ENCODE results near the gene PRKACB. TPM values are rescaled to one million over a fixed set of nuclear protein-coding genes. Genes with fewer than 3 reads are reported as not detected.
A peak's percentile ranks its signal among the peaks of the same experiment; 100 is the strongest.

PRKACB gene
- polyA plus RNA-seq, 1 donor (not counting 4 experiments of a cell fraction or from before 2014, with no cell fraction given): 15.3 TPM

DNA sequence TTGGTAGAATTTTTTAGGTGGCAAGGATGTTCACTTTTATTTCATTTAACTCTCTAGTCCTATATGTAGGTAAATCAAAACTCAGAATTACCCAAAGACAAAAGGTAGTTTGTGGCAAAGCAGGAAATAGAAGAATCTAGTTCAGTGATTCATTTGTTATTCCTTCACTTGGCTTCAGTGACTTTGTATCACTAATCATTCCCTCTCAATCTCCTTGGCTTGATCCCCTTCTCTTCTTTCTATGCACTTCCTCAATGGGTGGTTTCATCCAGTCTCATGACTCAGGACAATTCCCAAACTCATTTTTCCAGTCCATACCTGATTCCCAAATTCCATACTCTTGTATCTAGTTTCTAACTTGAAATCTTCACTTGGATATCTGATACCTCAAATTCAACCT lies 64.9 kb downstream of the PRKACB start:
- Histone ChIP-seq H3K79me2 (ENCODE audit: control insufficient read depth, insufficient read depth, low read length) (no peaks in the 10 kb centered on the region), H3K9me1 (ENCODE audit: control insufficient read depth, extremely low read depth, insufficient read depth, low read length) (no peaks in the 10 kb centered on the region), H3K9ac (ENCODE audit: control insufficient read depth, extremely low read depth, insufficient read depth, low read length) (no peak overlapping the region), H3K4me3 (ENCODE audit: control insufficient read depth in 2 of 3, extremely low read depth in 1 of 3, insufficient read depth in 2 of 3, low read depth in 1 of 3, low read length in 3 of 3) (no peak overlapping the region), H3K36me3 (ENCODE audit: control insufficient read depth in 2 of 2, extremely low read depth in 1 of 2, insufficient read depth in 2 of 2, low read length in 2 of 2) (no peaks in the 10 kb centered on the region), H3K4me1 (ENCODE audit: control insufficient read depth, extremely low read depth, insufficient read depth, low read length) (peaks cover 12% of the 10 kb centered on the region), H2AFZ (ENCODE audit: control insufficient read depth, low read length) (no peak overlapping the region), H4K20me1 (ENCODE audit: control insufficient read depth, extremely low read depth, insufficient read depth, low read length) (no peaks in the 10 kb centered on the region), H3K27me3 (ENCODE audit: control insufficient read depth, extremely low read depth, insufficient read depth, low read length) (no peaks in the 10 kb centered on the region), H3K27ac (ENCODE audit: control insufficient read depth, insufficient read depth, low read length) (no peak overlapping the region), H3K9me3 (ENCODE audit: control insufficient read depth, low read depth, low read length) (no peaks in the 10 kb centered on the region), H3K4me2 (ENCODE audit: control insufficient read depth, extremely low read depth, insufficient read depth, low read depth, low read length) (no peak overlapping the region)
- dilution Hi-C loops (cut with MboI; ENCODE audit: extremely low pct_ligation_motif_present, low sequenced_read_pairs): no loop called here
- peak; percentile 67 for FAIRE-seq
- no peak for DNase-seq (ENCODE audit: low read depth, low spot score)
- no peak for TF ChIP-seq EZH2 (IDR thresholded peaks at IDR 0.05; ENCODE audit: low read length)
- TF ChIP-seq, protein P1, sequence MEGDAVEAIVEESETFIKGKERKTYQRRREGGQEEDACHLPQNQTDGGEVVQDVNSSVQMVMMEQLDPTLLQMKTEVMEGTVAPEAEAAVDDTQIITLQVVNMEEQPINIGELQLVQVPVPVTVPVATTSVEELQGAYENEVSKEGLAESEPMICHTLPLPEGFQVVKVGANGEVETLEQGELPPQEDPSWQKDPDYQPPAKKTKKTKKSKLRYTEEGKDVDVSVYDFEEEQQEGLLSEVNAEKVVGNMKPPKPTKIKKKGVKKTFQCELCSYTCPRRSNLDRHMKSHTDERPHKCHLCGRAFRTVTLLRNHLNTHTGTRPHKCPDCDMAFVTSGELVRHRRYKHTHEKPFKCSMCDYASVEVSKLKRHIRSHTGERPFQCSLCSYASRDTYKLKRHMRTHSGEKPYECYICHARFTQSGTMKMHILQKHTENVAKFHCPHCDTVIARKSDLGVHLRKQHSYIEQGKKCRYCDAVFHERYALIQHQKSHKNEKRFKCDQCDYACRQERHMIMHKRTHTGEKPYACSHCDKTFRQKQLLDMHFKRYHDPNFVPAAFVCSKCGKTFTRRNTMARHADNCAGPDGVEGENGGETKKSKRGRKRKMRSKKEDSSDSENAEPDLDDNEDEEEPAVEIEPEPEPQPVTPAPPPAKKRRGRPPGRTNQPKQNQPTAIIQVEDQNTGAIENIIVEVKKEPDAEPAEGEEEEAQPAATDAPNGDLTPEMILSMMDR (optimal IDR thresholded peaks at IDR 0.05 in 1 of 3, IDR thresholded peaks at IDR 0.05 in 1 of 3, conservative IDR thresholded peaks at IDR 0.05 in 1 of 3; ENCODE audit: extremely low read depth in 1 of 3, insufficient read depth in 2 of 3, low read length in 3 of 3): no peak

GRCh38 chr1:84214115-84214956 lies 70.3 kb downstream of the PRKACB start:
- H3K4me2 ChIP-seq (ENCODE audit: control insufficient read depth, extremely low read depth, insufficient read depth, low read depth, low read length): no peak overlapping the region
- H3K27ac ChIP-seq (ENCODE audit: control insufficient read depth, insufficient read depth, low read length): no peak overlapping the region
- H3K9me1 ChIP-seq (ENCODE audit: control insufficient read depth, extremely low read depth, insufficient read depth, low read length): no peaks in the 10 kb centered on the region
- no peaks in the 10 kb centered on the region for H3K9me3 ChIP-seq (ENCODE audit: control insufficient read depth, low read depth, low read length)
- no peaks in the 10 kb centered on the region for H3K36me3 ChIP-seq (ENCODE audit: control insufficient read depth in 2 of 2, extremely low read depth in 1 of 2, insufficient read depth in 2 of 2, low read length in 2 of 2)
- no peak overlapping the region for H3K4me3 ChIP-seq (ENCODE audit: control insufficient read depth in 2 of 3, extremely low read depth in 1 of 3, insufficient read depth in 2 of 3, low read depth in 1 of 3, low read length in 3 of 3)
- TF ChIP-seq, protein P1 (optimal IDR thresholded peaks at IDR 0.05 in 1 of 3, IDR thresholded peaks at IDR 0.05 in 1 of 3, conservative IDR thresholded peaks at IDR 0.05 in 1 of 3; ENCODE audit: extremely low read depth in 1 of 3, insufficient read depth in 2 of 3, low read length in 3 of 3): no peak
- TF ChIP-seq EZH2 (IDR thresholded peaks at IDR 0.05; ENCODE audit: low read length): no peak
- dilution Hi-C loops (cut with MboI; ENCODE audit: extremely low pct_ligation_motif_present, low sequenced_read_pairs): no loop called here
- no peak overlapping the region for H3K9ac ChIP-seq (ENCODE audit: control insufficient read depth, extremely low read depth, insufficient read depth, low read length)
- DNase-seq (ENCODE audit: low read depth, low spot score): no peak
- FAIRE-seq: no peak
- H3K4me1 ChIP-seq (ENCODE audit: control insufficient read depth, extremely low read depth, insufficient read depth, low read length): no peaks in the 10 kb centered on the region
- H3K79me2 ChIP-seq (ENCODE audit: control insufficient read depth, insufficient read depth, low read length): no peaks in the 10 kb centered on the region
- no peak overlapping the region for H2AFZ ChIP-seq (ENCODE audit: control insufficient read depth, low read length)
- no peaks in the 10 kb centered on the region for H4K20me1 ChIP-seq (ENCODE audit: control insufficient read depth, extremely low read depth, insufficient read depth, low read length)
- H3K27me3 ChIP-seq (ENCODE audit: control insufficient read depth, extremely low read depth, insufficient read depth, low read length): no peaks in the 10 kb centered on the region
